Measurements from ENCODE around the gene ZBTB11. TPM values are rescaled to one million over a fixed set of nuclear protein-coding genes. Genes with fewer than 3 reads are reported as not detected.

ZBTB11 gene
- total and polyA plus RNA-seq, 2 of the 13 experiments (the other 11 are each of a cell fraction or from before 2014, with no cell fraction given) = 5.9 to 18.1 TPM

- TF ChIP-seq FOXJ3 (CRISPR knock-in tag; IDR thresholded peaks at IDR 0.05; ENCODE audit: borderline replicate concordance) (no peak), SATB2 (CRISPR knock-in tag; IDR thresholded peaks at IDR 0.05) (no peak), GPN1 (CRISPR knock-in tag; IDR thresholded peaks at IDR 0.05; ENCODE audit: borderline replicate concordance) (no peak), TOPORS (CRISPR knock-in tag; IDR thresholded peaks at IDR 0.05) (no peak), ZNF576 (CRISPR knock-in tag; IDR thresholded peaks at IDR 0.05) (no peak), GRHL1 (CRISPR knock-in tag; conservative IDR thresholded peaks at IDR 0.05) (no peak), ZNF138 (CRISPR knock-in tag; IDR thresholded peaks at IDR 0.05; ENCODE audit: low read depth) (no peak), RARG (CRISPR knock-in tag; IDR thresholded peaks at IDR 0.05; ENCODE audit: low read depth) (no peak), SIX1 (CRISPR knock-in tag; IDR thresholded peaks at IDR 0.05; ENCODE audit: borderline replicate concordance) (0 out of 2 replicates have a peak, but pooled peaks have one; percentile 11), GATAD1 (CRISPR knock-in tag; IDR thresholded peaks at IDR 0.05) (peak; percentile 71; the same call in 1 of the 2 replicates), ARNT (IDR thresholded peaks at IDR 0.05) (no peak), ZNF7 (CRISPR knock-in tag; IDR thresholded peaks at IDR 0.05) (no peak), ZFX (CRISPR knock-in tag; IDR thresholded peaks at IDR 0.05; ENCODE audit: low read depth) (peak; percentile 58), KAT7 (CRISPR knock-in tag; IDR thresholded peaks at IDR 0.05; ENCODE audit: borderline replicate concordance) (peak; percentile 54; the same call in 1 of the 2 replicates), BRD4 (CRISPR knock-in tag; IDR thresholded peaks at IDR 0.05) (no peak), KDM5B (CRISPR knock-in tag; IDR thresholded peaks at IDR 0.05; ENCODE audit: borderline replicate concordance) (peak; percentile 71; the same call in 1 of the 2 replicates), ADNP (CRISPR knock-in tag; IDR thresholded peaks at IDR 0.05) (no peak), IRF9 (CRISPR knock-in tag; IDR thresholded peaks at IDR 0.05; ENCODE audit: borderline replicate concordance) (peak; percentile 53; the same call in 1 of the 2 replicates), ZHX1 (CRISPR knock-in tag; IDR thresholded peaks at IDR 0.05; ENCODE audit: low read depth) (0 out of 2 replicates have a peak, but pooled peaks have one; percentile 50), ONECUT2 (CRISPR knock-in tag; IDR thresholded peaks at IDR 0.05) (no peak), ESRRA (CRISPR knock-in tag; IDR thresholded peaks at IDR 0.05; ENCODE audit: low read depth) (no peak), CHD4 (IDR thresholded peaks at IDR 0.05; ENCODE audit: borderline replicate concordance, low read length) (no peak), ZEB1 (IDR thresholded peaks at IDR 0.05; ENCODE audit: insufficient replicate concordance, low read depth) (no peak)
Measured at GRCh38 chr3:101724329-101725193, 47.6 kb upstream of the ZBTB11 start, which contains the start of gene CEP97 (continued).

Data from HepG2 (cell line).